Measurements from ENCODE around the gene RDH13.
A peak's percentile ranks its signal among the peaks of the same experiment; 100 is the strongest.

The RDH13 gene

GRCh38 chr19:55080121-55080967, 17.4 kb upstream of the RDH13 start:
- Histone ChIP-seq H3K4me3 (ENCODE audit: low read depth, low read length) (no peak overlapping the region), H3K27ac (ENCODE audit: extremely low read depth, low read depth, low read length) (no peak overlapping the region), H3K36me3 (ENCODE audit: control insufficient read depth in 2 of 2, insufficient read depth in 1 of 2, low read length in 2 of 2) (no peaks in the 10 kb centered on the region), H3K4me1 (ENCODE audit: control insufficient read depth, insufficient read depth, low read length) (no peaks in the 10 kb centered on the region), H3K9me3 (ENCODE audit: control insufficient read depth, insufficient read depth, low read depth, low read length) (no peaks in the 10 kb centered on the region)
- ChIA-PET POLR2A (interaction anchor here (0.6 to 1.5 kb wide), 3 partner anchors 9 to 304 kb away, joined by 4 to 9 read pairs (median 5); partner anchors contain the start of gene PPP1R12C), CTCF (interaction anchor here (0.6 to 1.4 kb wide), 5 partner anchors 9 to 403 kb away, joined by 3 to 13 read pairs (median 3); no protein-coding TSS in a partner anchor)
- no peak for TF ChIP-seq ZNF777 (tag by site-specific recombination; IDR thresholded peaks at IDR 0.05; ENCODE audit: borderline replicate concordance)
- no peak for TF ChIP-seq ZNF121 (tag by site-specific recombination; IDR thresholded peaks at IDR 0.05)
- TF ChIP-seq ZFHX2 (tag by site-specific recombination; conservative IDR thresholded peaks at IDR 0.05): peak; percentile 68
- peak; percentile 83 for TF ChIP-seq KLF9 (tag by site-specific recombination; IDR thresholded peaks at IDR 0.05; ENCODE audit: low read depth)
- no peak for TF ChIP-seq ZNF23 (tag by site-specific recombination; IDR thresholded peaks at IDR 0.05; ENCODE audit: borderline replicate concordance)
- peak; percentile 58 for TF ChIP-seq SP2 (tag by site-specific recombination; IDR thresholded peaks at IDR 0.05)
- no peak for TF ChIP-seq YY1 (tag by site-specific recombination; IDR thresholded peaks at IDR 0.05)
- TF ChIP-seq EGR2 (tag by site-specific recombination; IDR thresholded peaks at IDR 0.05; ENCODE audit: low read depth): 0 out of 2 replicates have a peak, but pooled peaks have one; percentile 45
- TF ChIP-seq KLF1 (tag by site-specific recombination; IDR thresholded peaks at IDR 0.05): peak; percentile 97
- TF ChIP-seq, protein P1, sequence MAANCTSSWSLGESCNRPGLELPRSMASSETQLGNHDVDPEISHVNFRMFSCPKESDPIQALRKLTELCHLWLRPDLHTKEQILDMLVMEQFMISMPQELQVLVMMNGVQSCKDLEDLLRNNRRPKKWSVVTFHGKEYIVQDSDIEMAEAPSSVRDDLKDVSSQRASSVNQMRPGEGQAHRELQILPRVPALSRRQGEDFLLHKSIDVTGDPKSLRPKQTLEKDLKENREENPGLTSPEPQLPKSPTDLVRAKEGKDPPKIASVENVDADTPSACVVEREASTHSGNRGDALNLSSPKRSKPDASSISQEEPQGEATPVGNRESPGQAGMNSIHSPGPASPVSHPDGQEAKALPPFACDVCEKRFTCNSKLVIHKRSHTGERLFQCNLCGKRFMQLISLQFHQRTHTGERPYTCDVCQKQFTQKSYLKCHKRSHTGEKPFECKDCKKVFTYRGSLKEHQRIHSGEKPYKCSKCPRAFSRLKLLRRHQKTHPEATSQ (tag by site-specific recombination; IDR thresholded peaks at IDR 0.05): no peak
- no peak for TF ChIP-seq ZNF48 (tag by site-specific recombination; IDR thresholded peaks at IDR 0.05)
- TF ChIP-seq, protein P2, sequence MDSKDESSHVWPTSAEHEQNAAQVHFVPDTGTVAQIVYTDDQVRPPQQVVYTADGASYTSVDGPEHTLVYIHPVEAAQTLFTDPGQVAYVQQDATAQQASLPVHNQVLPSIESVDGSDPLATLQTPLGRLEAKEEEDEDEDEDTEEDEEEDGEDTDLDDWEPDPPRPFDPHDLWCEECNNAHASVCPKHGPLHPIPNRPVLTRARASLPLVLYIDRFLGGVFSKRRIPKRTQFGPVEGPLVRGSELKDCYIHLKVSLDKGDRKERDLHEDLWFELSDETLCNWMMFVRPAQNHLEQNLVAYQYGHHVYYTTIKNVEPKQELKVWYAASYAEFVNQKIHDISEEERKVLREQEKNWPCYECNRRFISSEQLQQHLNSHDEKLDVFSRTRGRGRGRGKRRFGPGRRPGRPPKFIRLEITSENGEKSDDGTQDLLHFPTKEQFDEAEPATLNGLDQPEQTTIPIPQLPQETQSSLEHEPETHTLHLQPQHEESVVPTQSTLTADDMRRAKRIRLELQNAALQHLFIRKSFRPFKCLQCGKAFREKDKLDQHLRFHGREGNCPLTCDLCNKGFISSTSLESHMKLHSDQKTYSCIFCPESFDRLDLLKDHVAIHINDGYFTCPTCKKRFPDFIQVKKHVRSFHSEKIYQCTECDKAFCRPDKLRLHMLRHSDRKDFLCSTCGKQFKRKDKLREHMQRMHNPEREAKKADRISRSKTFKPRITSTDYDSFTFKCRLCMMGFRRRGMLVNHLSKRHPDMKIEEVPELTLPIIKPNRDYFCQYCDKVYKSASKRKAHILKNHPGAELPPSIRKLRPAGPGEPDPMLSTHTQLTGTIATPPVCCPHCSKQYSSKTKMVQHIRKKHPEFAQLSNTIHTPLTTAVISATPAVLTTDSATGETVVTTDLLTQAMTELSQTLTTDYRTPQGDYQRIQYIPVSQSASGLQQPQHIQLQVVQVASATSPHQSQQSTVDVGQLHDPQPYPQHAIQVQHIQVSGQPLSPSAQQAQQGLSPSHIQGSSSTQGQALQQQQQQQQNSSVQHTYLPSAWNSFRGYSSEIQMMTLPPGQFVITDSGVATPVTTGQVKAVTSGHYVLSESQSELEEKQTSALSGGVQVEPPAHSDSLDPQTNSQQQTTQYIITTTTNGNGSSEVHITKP (tag by site-specific recombination; IDR thresholded peaks at IDR 0.05): peak; percentile 87
- TF ChIP-seq ZNF626 (tag by site-specific recombination; IDR thresholded peaks at IDR 0.05): no peak
- TF ChIP-seq ZNF391 (tag by site-specific recombination; IDR thresholded peaks at IDR 0.05; ENCODE audit: borderline replicate concordance, low read depth): no peak
- no peak for TF ChIP-seq ZNF423 (tag by site-specific recombination; IDR thresholded peaks at IDR 0.05)
- no peak for TF ChIP-seq ZSCAN4 (tag by site-specific recombination; IDR thresholded peaks at IDR 0.05)
- TF ChIP-seq GLI4 (tag by site-specific recombination; IDR thresholded peaks at IDR 0.05): no peak
- no peak for TF ChIP-seq ZBTB48 (tag by site-specific recombination; IDR thresholded peaks at IDR 0.05)
- no peak for TF ChIP-seq ZNF654 (tag by site-specific recombination; IDR thresholded peaks at IDR 0.05; ENCODE audit: low read depth)
- no peak; the same call in 1 of the 2 replicates for TF ChIP-seq ZXDB (tag by site-specific recombination; IDR thresholded peaks at IDR 0.05)
- TF ChIP-seq, protein P3, sequence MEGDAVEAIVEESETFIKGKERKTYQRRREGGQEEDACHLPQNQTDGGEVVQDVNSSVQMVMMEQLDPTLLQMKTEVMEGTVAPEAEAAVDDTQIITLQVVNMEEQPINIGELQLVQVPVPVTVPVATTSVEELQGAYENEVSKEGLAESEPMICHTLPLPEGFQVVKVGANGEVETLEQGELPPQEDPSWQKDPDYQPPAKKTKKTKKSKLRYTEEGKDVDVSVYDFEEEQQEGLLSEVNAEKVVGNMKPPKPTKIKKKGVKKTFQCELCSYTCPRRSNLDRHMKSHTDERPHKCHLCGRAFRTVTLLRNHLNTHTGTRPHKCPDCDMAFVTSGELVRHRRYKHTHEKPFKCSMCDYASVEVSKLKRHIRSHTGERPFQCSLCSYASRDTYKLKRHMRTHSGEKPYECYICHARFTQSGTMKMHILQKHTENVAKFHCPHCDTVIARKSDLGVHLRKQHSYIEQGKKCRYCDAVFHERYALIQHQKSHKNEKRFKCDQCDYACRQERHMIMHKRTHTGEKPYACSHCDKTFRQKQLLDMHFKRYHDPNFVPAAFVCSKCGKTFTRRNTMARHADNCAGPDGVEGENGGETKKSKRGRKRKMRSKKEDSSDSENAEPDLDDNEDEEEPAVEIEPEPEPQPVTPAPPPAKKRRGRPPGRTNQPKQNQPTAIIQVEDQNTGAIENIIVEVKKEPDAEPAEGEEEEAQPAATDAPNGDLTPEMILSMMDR (tag by site-specific recombination; IDR thresholded peaks at IDR 0.05): no peak
- TF ChIP-seq, protein P4, sequence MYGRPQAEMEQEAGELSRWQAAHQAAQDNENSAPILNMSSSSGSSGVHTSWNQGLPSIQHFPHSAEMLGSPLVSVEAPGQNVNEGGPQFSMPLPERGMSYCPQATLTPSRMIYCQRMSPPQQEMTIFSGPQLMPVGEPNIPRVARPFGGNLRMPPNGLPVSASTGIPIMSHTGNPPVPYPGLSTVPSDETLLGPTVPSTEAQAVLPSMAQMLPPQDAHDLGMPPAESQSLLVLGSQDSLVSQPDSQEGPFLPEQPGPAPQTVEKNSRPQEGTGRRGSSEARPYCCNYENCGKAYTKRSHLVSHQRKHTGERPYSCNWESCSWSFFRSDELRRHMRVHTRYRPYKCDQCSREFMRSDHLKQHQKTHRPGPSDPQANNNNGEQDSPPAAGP (tag by site-specific recombination; IDR thresholded peaks at IDR 0.05): 0 out of 2 replicates have a peak, but pooled peaks have one; percentile 13
- no peak for TF ChIP-seq ZFP69B (tag by site-specific recombination; IDR thresholded peaks at IDR 0.05)
- TF ChIP-seq OVOL3 (tag by site-specific recombination; IDR thresholded peaks at IDR 0.05): no peak
- no peak for TF ChIP-seq ZNF544 (tag by site-specific recombination; IDR thresholded peaks at IDR 0.05)
- TF ChIP-seq FEZF1 (tag by site-specific recombination; IDR thresholded peaks at IDR 0.05): no peak
- TF ChIP-seq, protein P5, sequence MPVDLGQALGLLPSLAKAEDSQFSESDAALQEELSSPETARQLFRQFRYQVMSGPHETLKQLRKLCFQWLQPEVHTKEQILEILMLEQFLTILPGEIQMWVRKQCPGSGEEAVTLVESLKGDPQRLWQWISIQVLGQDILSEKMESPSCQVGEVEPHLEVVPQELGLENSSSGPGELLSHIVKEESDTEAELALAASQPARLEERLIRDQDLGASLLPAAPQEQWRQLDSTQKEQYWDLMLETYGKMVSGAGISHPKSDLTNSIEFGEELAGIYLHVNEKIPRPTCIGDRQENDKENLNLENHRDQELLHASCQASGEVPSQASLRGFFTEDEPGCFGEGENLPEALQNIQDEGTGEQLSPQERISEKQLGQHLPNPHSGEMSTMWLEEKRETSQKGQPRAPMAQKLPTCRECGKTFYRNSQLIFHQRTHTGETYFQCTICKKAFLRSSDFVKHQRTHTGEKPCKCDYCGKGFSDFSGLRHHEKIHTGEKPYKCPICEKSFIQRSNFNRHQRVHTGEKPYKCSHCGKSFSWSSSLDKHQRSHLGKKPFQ (tag by site-specific recombination; IDR thresholded peaks at IDR 0.05): peak; percentile 61; the same call in 1 of the 2 replicates
